Measurements from ENCODE around the gene ANKLE1. TPM values are rescaled to one million over a fixed set of nuclear protein-coding genes. Genes with fewer than 3 reads are reported as not detected.
"Not testable (repeated sequence)": the region's sequence is repeated elsewhere in the genome, so short reads cannot be mapped to it uniquely, and the experiment has no call there.

The ANKLE1 gene
- polyA plus RNA-seq, 1 donor (not counting 4 experiments of a cell fraction or from before 2014, with no cell fraction given): 0.30 TPM

GRCh38 chr19:17294051-17294891 is 12.6 kb downstream of the ANKLE1 start:
- DNase-seq (ENCODE audit: low read depth, low spot score) (no peak), FAIRE-seq (no peak)
- H3K4me1 ChIP-seq (ENCODE audit: control insufficient read depth, extremely low read depth, insufficient read depth, low read length): peaks cover 11% of the 10 kb centered on the region
- H3K36me3 ChIP-seq (ENCODE audit: control insufficient read depth in 2 of 2, extremely low read depth in 1 of 2, insufficient read depth in 2 of 2, low read length in 2 of 2): peaks cover 0 to 13% of the 10 kb centered on the region in 2 experiments
- no peaks in the 10 kb centered on the region for H3K9me3 ChIP-seq (ENCODE audit: control insufficient read depth, low read depth, low read length)
- peaks cover 3% of the 10 kb centered on the region for H4K20me1 ChIP-seq (ENCODE audit: control insufficient read depth, extremely low read depth, insufficient read depth, low read length)
- H3K27ac ChIP-seq (ENCODE audit: control insufficient read depth, insufficient read depth, low read length): no peak overlapping the region
- H3K4me3 ChIP-seq (ENCODE audit: control insufficient read depth in 2 of 3, extremely low read depth in 1 of 3, insufficient read depth in 2 of 3, low read depth in 1 of 3, low read length in 3 of 3): no peak overlapping the region
- peaks cover 6% of the 10 kb centered on the region for H3K79me2 ChIP-seq (ENCODE audit: control insufficient read depth, insufficient read depth, low read length)
- H2AFZ ChIP-seq (ENCODE audit: control insufficient read depth, low read length): no peak overlapping the region
- TF ChIP-seq CTCF (optimal IDR thresholded peaks at IDR 0.05 in 1 of 3, IDR thresholded peaks at IDR 0.05 in 1 of 3, conservative IDR thresholded peaks at IDR 0.05 in 1 of 3; ENCODE audit: extremely low read depth in 1 of 3, insufficient read depth in 2 of 3, low read length in 3 of 3) (no peak), EZH2 (IDR thresholded peaks at IDR 0.05; ENCODE audit: low read length) (no peak)
- H3K4me2 ChIP-seq (ENCODE audit: control insufficient read depth, extremely low read depth, insufficient read depth, low read depth, low read length): no peak overlapping the region
- H3K9ac ChIP-seq (ENCODE audit: control insufficient read depth, extremely low read depth, insufficient read depth, low read length): no peak overlapping the region
- H3K27me3 ChIP-seq (ENCODE audit: control insufficient read depth, extremely low read depth, insufficient read depth, low read length): no peaks in the 10 kb centered on the region
- dilution Hi-C loops (cut with MboI; ENCODE audit: extremely low pct_ligation_motif_present, low sequenced_read_pairs): no loop called here
- H3K9me1 ChIP-seq (ENCODE audit: control insufficient read depth, extremely low read depth, insufficient read depth, low read length): no peaks in the 10 kb centered on the region

- Histone ChIP-seq H3K4me1 (ENCODE audit: control insufficient read depth, extremely low read depth, insufficient read depth, low read length) (peaks cover 11% of the 10 kb centered on the region), H3K36me3 (ENCODE audit: control insufficient read depth in 2 of 2, extremely low read depth in 1 of 2, insufficient read depth in 2 of 2, low read length in 2 of 2) (peaks cover 0 to 13% of the 10 kb centered on the region in 2 experiments)
- H3K9ac ChIP-seq (ENCODE audit: control insufficient read depth, extremely low read depth, insufficient read depth, low read length); H3K79me2 ChIP-seq (ENCODE audit: control insufficient read depth, insufficient read depth, low read length); H3K9me3 ChIP-seq (ENCODE audit: control insufficient read depth, low read depth, low read length); H3K27me3 ChIP-seq (ENCODE audit: control insufficient read depth, extremely low read depth, insufficient read depth, low read length); H3K4me2 ChIP-seq (ENCODE audit: control insufficient read depth, extremely low read depth, insufficient read depth, low read depth, low read length); DNase-seq (ENCODE audit: low read depth, low spot score); dilution Hi-C loops (cut with MboI; ENCODE audit: extremely low pct_ligation_motif_present, low sequenced_read_pairs); H3K9me1 ChIP-seq (ENCODE audit: control insufficient read depth, extremely low read depth, insufficient read depth, low read length); H4K20me1 ChIP-seq (ENCODE audit: control insufficient read depth, extremely low read depth, insufficient read depth, low read length); H3K27ac ChIP-seq (ENCODE audit: control insufficient read depth, insufficient read depth, low read length); FAIRE-seq; H2AFZ ChIP-seq (ENCODE audit: control insufficient read depth, low read length); H3K4me3 ChIP-seq (ENCODE audit: control insufficient read depth in 2 of 3, extremely low read depth in 1 of 3, insufficient read depth in 2 of 3, low read depth in 1 of 3, low read length in 3 of 3): not testable (repeated sequence)
Observed at GRCh38 chr19:17295551-17295950, 13.8 kb downstream of the ANKLE1 start.
